ENCODE measurements around the gene MYOZ2. TPM values are rescaled to one million over a fixed set of nuclear protein-coding genes. Genes with fewer than 3 reads are reported as not detected.

Gene MYOZ2
- total RNA-seq, 6 experiments from 2014 or later, result 0.07 to 0.19 (median 0.12) TPM; not detected in 3

GRCh38 chr4:119097282-119097900 is 38.2 kb upstream of the MYOZ2 start:
- TF ChIP-seq CTCF (IDR thresholded peaks at IDR 0.05) (no peak), POLR2A (IDR thresholded peaks at IDR 0.05) (no peak)
- H3K27ac ChIP-seq, result no peak overlapping the region
- H3K36me3 ChIP-seq, result no peaks in the 10 kb centered on the region
- no peaks in the 10 kb centered on the region for H3K9me3 ChIP-seq
- intact Hi-C loops (cut with DNase I), result no loop called here
- no peak overlapping the region for H3K4me3 ChIP-seq
- no peaks in the 10 kb centered on the region for H3K27me3 ChIP-seq
- 78% methylated on average over 2 of the region's 2 CpGs for WGBS (ENCODE audit: insufficient coverage, low coverage, low lambda C conversion rate, missing lambda C conversion rate)
- no peaks in the 10 kb centered on the region for H3K4me1 ChIP-seq
- ATAC-seq (no peak), DNase-seq (no peak)

- H3K4me3 ChIP-seq, result no peak overlapping the region
- DNase-seq (no peak), ATAC-seq (no peak)
- H3K27me3 ChIP-seq, result no peaks in the 10 kb centered on the region
- no peaks in the 10 kb centered on the region for H3K9me3 ChIP-seq
- intact Hi-C loops (cut with DNase I), result no loop called here
- WGBS (ENCODE audit: insufficient coverage, low coverage, low lambda C conversion rate, missing lambda C conversion rate), result 75% methylated on average over 1 of the region's 1 CpG
- TF ChIP-seq CTCF (IDR thresholded peaks at IDR 0.05), result no peak
- no peak for TF ChIP-seq POLR2A (IDR thresholded peaks at IDR 0.05)
- H3K4me1 ChIP-seq, result no peaks in the 10 kb centered on the region
- no peak overlapping the region for H3K27ac ChIP-seq
- no peaks in the 10 kb centered on the region for H3K36me3 ChIP-seq
These were observed 37.3 kb upstream of the MYOZ2 start for GRCh38 chr4:119098306-119098705.

GRCh38 chr4:119099227-119099810 is 36.3 kb upstream of the MYOZ2 start:
- H3K9me3 ChIP-seq, result no peaks in the 10 kb centered on the region
- H3K36me3 ChIP-seq, result no peaks in the 10 kb centered on the region
- H3K4me1 ChIP-seq, result no peaks in the 10 kb centered on the region
- no peak overlapping the region for H3K27ac ChIP-seq
- ATAC-seq (no peak), DNase-seq (no peak)
- intact Hi-C loops (cut with DNase I), result no loop called here
- 27% methylated on average over 1 of the region's 1 CpG for WGBS (ENCODE audit: insufficient coverage, low coverage, low lambda C conversion rate, missing lambda C conversion rate)
- TF ChIP-seq CTCF (IDR thresholded peaks at IDR 0.05), result no peak
- no peak for TF ChIP-seq POLR2A (IDR thresholded peaks at IDR 0.05)
- no peaks in the 10 kb centered on the region for H3K27me3 ChIP-seq
- no peak overlapping the region for H3K4me3 ChIP-seq

GRCh38 chr4:119100655-119101054 is 35.0 kb upstream of the MYOZ2 start:
- intact Hi-C loops (cut with DNase I), result no loop called here
- WGBS (ENCODE audit: insufficient coverage, low coverage, low lambda C conversion rate, missing lambda C conversion rate), result 0% methylated on average over 1 of the region's 1 CpG
- no peaks in the 10 kb centered on the region for H3K27me3 ChIP-seq
- DNase-seq (no peak), ATAC-seq (no peak)
- H3K9me3 ChIP-seq, result no peaks in the 10 kb centered on the region
- no peak for TF ChIP-seq CTCF (IDR thresholded peaks at IDR 0.05)
- no peak for TF ChIP-seq POLR2A (IDR thresholded peaks at IDR 0.05)
- H3K4me3 ChIP-seq, result no peak overlapping the region
- H3K27ac ChIP-seq, result no peak overlapping the region
- H3K36me3 ChIP-seq, result no peaks in the 10 kb centered on the region
- H3K4me1 ChIP-seq, result no peaks in the 10 kb centered on the region
